Right renal cortex interstitium (tissue), 3 donors: Measurements from ENCODE around the gene POLR2A. TPM values are rescaled to one million over a fixed set of nuclear protein-coding genes. Genes with fewer than 3 reads are reported as not detected.
"Not testable (repeated sequence)": the region's sequence is repeated elsewhere in the genome, so short reads cannot be mapped to it uniquely, and the experiment has no call there.

Experiments used
- DNase-seq, 3 donors: peaks; one replicate each; pipeline ENCODE4 v3.0.0-alpha.2; 2013; ENCODE audit warnings: low read depth in 3 of 3, low spot score in 2 of 3
- polyA plus RNA-seq, 3 donors: library from polyadenylated mRNA; unstranded; fragments of 120-200 nt; gene quantifications; one replicate each; pipeline ENCODE4 v1.2.1, GENCODE V29; 2013; ENCODE audit not compliant: insufficient read length in 3 of 3

Gene POLR2A
- polyA plus RNA-seq, 3 donors: 108 to 118 (median 118) TPM

DNA sequence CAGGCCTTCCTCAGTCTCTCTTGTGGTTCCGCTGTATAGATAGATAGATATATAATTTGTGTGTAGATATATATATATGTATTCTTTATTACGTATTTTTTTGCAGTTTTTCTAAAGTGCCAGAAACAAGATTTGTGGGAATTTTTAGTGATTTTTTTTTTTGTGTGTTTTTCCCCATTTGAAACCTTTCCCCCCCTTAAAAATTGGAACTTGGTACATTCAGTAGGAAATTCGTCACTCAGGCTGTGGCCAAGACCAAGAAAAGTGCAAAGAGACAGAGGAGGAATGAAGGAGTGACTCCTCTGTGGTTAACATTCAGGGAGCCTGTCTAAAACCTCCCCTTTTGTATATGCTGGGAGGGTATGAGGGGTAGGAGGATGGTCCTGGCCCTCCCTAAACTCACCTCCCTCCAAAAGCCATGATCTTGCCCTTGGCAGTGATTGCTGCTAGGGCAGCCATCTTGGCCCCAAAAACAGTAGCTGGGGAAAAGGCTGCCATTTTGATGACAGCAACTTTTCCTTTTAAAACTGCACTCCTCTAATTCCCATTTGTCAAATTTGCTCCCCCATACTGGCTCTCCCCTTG, 24.1 kb upstream of the POLR2A start:
- no peak for DNase-seq

DNA sequence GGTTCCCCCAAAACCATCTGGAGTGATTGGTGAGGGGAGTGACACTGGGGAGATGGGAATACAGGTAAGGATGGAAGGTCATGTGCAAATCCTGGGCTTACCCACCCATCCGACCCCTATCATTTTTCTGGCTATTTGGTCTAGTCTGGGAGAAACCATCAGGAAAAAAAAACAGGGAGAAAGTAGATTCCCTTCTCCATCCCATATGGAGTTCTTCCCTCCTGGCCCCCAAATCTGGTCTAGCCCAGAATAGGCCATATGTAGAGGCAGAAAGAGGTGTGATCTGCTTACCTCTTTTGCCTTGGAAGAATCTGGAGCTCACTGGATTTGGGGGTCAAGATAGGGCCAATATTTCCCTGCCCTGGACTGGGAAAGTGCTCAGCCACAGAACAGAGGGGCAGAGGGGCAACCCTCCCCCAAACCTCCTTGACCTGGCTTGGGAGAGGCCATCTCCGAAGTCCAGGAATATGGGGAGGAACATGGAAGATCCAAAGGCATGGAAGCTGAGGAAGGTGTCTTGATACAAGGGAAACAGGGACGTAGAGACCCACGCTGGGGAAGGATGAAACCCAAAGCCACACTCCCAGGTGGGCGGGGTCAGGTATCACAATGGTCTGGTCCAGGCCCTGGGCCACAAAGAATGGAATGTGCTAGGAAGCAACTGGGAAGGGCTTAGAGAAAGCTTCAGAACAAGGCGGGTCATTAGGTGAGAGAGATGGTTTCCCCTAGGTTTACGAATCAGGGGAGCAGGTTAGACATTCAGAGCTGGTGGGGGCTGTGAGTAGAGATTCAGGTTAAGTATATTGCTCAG, 23.1 kb upstream of the POLR2A start:
- DNase-seq: no peak

DNA sequence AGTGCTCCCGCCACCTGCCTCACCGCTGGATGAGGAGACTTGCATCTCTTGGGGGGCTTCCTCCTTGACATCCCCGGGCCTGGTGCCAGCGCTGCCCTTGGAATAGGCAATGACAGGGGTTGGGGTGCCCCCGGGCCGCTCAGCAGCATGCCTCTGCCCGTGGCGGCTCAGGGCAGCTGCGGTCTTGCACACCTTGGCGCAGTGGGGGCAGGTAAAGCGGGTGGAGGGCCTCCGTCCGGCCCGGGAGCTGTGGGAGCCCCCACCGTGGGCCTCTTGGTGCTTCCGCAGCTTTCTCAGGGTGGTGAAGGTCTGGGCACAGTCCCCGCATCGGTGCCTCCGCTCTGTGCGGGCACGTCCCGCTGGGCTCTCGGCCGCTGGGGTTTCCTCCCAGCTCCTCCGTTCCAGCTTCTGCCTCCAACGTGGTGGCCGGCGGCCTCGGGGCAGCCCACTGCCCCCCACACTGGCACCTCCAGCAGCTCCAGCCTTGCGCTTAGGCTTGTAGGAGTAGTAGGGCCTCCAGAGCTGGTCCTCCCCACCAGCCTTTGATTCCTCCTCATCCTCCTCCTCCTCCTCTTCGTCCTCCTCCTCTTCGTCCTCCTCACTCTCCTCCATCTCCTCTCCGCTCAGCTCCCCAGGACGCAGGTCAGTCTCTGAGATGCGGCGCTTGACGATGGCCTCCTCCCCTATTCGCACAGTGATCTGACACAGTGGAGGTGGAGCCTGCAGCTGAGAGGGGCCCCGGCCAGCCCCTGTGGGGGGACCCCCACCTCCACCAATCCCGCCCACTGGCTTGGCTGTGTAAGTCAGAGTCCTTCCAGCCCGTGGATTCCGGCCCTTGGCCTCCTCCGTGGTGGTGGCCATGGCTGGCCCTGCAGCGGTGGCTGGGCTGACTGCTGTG, 21.4 kb upstream of the POLR2A start:
- no peak for DNase-seq

DNA sequence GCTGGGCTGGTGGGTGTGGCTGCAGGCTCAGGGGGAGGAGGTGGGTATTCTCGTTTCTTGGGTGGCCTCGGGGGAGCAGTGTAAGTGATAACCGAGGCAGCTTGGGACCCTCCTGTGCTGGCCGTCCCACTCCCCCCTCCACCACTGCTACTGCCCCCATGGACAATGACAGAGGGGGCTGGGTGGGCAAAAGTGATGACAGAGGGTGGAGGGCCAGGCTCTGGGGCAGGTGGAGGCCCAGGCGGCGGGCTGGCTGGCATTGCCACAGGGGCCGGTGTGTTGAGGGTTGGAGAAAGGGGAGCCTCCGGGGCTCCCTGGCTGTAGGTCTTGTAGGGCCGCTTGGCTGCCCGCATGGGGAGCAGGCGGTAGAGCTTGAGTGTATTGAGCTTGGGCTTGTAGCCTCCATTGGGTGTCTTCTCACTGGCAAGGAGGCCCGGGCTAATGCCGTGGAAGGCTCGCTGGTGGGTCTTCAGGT, 20.8 kb upstream of the POLR2A start:
- no peak for DNase-seq

DNA sequence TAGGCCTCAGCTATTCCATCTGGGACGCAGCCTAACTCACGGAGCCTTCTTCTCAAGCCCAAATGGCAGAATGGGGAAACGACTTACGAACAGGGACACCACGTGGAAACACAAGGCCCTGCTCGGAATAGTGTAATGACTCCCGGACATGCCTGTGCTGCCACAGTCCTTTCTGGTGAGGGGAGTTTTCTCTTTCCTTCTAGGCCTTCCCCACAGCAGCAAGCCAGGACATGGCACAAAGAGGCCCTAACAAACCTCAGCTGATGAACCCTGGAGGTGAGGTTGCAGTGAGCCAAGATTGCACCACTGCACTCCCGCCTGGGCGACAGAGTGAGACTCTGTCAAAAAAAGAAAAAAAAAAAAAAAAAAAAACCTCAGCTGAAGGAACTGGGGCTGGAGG, 20.1 kb upstream of the POLR2A start:
- no peak for DNase-seq

DNA sequence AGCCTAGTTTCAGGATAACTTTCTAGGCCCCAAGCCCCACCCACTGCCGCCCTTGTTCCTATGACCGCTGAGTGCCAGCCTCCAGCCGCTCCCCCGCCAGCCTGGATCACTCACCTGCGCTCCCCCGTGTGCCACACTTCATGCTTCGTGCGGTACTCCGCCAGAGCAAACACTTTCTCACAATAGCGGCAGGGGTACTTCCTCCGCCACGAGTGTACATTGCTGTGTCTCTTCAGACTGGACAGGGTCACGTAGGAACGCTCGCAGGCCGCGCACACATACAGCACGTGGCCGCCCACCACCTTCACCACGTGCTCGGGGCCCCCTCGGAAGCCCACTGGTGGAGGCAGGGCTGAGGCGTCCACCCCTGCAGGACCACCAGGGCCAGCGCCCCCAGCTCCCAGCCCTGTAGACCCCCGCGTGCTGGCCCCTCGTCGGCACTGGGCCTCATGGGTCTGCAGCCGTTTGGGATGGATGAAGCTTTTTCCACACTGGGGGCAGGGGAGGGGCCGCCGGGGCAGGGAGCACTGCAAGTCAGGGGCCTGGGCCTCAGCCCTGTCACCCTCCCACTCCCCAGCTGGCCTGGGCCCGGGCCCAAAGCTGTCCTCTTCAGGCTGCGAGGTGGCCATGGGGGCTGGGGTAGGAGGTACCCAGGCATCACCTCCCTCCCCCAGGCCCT, 18.4 kb upstream of the POLR2A start:
- no peak for DNase-seq

DNA sequence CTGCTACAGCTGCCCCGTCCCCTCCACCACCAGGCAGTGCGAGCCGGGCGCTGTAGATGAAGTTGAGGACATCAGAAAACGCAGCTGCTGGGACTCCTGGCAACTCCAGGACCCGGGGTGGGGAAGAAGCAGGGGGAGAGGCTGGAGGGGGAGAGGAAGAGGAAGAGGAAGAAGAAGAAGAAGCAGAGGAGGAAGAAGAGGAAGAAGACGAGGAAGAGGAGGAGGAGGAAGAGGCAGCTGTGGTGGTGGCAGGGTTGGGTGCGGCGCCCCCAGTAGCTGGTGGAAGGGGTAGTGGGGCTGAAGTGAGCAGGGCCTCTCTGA, 17.9 kb upstream of the POLR2A start:
- DNase-seq: no peak

GRCh38 chr17:7466639-7467341, 17.4 kb upstream of the POLR2A start:
- DNase-seq: no peak

- DNase-seq: no peak
Observed at GRCh38 chr17:7467498-7467897, 16.7 kb upstream of the POLR2A start.

- no peak for DNase-seq
Observed at GRCh38 chr17:7468290-7468689, 15.9 kb upstream of the POLR2A start.

- DNase-seq: no peak
Observed at GRCh38 chr17:7468804-7469389, 15.3 kb upstream of the POLR2A start.

DNA sequence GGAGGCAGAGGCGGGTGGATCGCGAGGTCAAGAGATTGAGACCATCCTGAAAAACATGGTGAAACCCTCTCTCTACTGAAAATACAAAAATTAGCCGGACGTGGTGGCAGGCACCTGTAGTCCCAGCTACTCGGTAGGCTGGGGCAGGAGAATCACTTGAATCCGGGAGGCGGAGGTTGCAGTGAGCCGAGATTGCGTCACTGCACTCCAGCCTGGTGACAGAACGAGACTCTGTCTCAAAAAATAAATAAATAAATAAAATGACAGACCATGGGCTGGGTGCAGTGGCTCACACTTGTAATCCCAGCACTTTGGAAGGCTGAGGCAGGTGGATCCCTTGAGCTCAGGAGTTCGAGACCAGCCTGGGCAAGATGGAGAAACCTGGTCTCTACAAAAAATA, 14.3 kb upstream of the POLR2A start:
- DNase-seq: not testable (repeated sequence)

GRCh38 chr17:7470457-7470973, 13.7 kb upstream of the POLR2A start:
- DNase-seq: not testable (repeated sequence)

- no peak for DNase-seq
Observed at GRCh38 chr17:7471729-7472128, 12.4 kb upstream of the POLR2A start.

GRCh38 chr17:7474767-7475166, 9.4 kb upstream of the POLR2A start:
- not testable (repeated sequence) for DNase-seq

GRCh38 chr17:7475764-7476422, 8.3 kb upstream of the POLR2A start:
- no peak for DNase-seq

GRCh38 chr17:7476494-7476893, 7.7 kb upstream of the POLR2A start:
- no peak for DNase-seq

- no peak for DNase-seq
Observed at GRCh38 chr17:7476951-7477350, 7.2 kb upstream of the POLR2A start.
